Liver (tissue), 10 donors: Measurements from ENCODE around the gene CAPN15. TPM values are rescaled to one million over a fixed set of nuclear protein-coding genes. Genes with fewer than 3 reads are reported as not detected.
A peak's percentile ranks its signal among the peaks of the same experiment; 100 is the strongest.

Experiments used
- DNase-seq: peaks from one replicate; pipeline ENCODE4 v3.0.0-alpha.2; 2017; ENCODE audit warnings: low spot score
- H3K27ac ChIP-seq, 2 donors: one replicate each; pipeline ENCODE4 v1.7.0; 2013; ENCODE audit warnings: inconsistent platforms in 2 of 2, low read length in 2 of 2, control low read depth in 1 of 2, low read depth in 1 of 2, mild to moderate bottlenecking in 1 of 2
- H3K27me3 ChIP-seq, 4 donors: one replicate each; pipeline versions ENCODE4 v1.6.1 to v1.7.0; 2013; ENCODE audit warnings: low read length in 3 of 4, inconsistent platforms in 1 of 4, mild to moderate bottlenecking in 1 of 4, moderate library complexity in 1 of 4; ENCODE audit not compliant: control insufficient read depth in 4 of 4, insufficient read depth in 4 of 4
- H3K36me3 ChIP-seq, 4 donors: one replicate each; pipeline versions ENCODE4 v1.6.1 to v1.7.0; 2013; ENCODE audit warnings: low read length in 3 of 4, mild to moderate bottlenecking in 3 of 4, low read depth in 1 of 4, moderate library complexity in 1 of 4; ENCODE audit not compliant: control insufficient read depth in 4 of 4, insufficient read depth in 3 of 4
- H3K4me1 ChIP-seq, 4 donors: one replicate each; pipeline versions ENCODE4 v1.6.1 to v1.7.0; 2013; ENCODE audit warnings: low read length in 3 of 4, mild to moderate bottlenecking in 3 of 4, moderate library complexity in 1 of 4; ENCODE audit not compliant: control insufficient read depth in 4 of 4, insufficient read depth in 4 of 4
- H3K4me3 ChIP-seq, 3 donors: one replicate each; pipeline versions ENCODE4 v1.6.1 to v1.7.0; 2013; ENCODE audit warnings: low read length in 3 of 3, control low read depth in 1 of 3, low read depth in 1 of 3, mild to moderate bottlenecking in 1 of 3
- H3K9ac ChIP-seq, 2 donors: one replicate each; pipeline ENCODE4 v1.7.0; 2013; ENCODE audit warnings: low read length in 2 of 2, mild to moderate bottlenecking in 2 of 2, moderate library complexity in 2 of 2, control low read depth in 1 of 2, low read depth in 1 of 2
- H3K9me3 ChIP-seq, 4 donors: one replicate each; pipeline versions ENCODE4 v1.6.1 to v1.7.0; 2013; ENCODE audit warnings: low read length in 3 of 4; ENCODE audit not compliant: control insufficient read depth in 4 of 4
- EGR1 ChIP-seq, 2 donors: IDR thresholded peaks; 2 replicates each; pipeline ENCODE4 v1.6.1; 2016 to 2018; ENCODE audit warnings: antibody characterized with exemption in 2 of 2, low read depth in 2 of 2
- FOXA1 ChIP-seq: IDR thresholded peaks from 2 replicates; pipeline ENCODE4 v1.6.1; 2016; ENCODE audit warnings: antibody characterized with exemption
- FOXA2 ChIP-seq: IDR thresholded peaks from 2 replicates; pipeline ENCODE4 v1.6.1; 2016; ENCODE audit warnings: antibody characterized with exemption
- HNF4A ChIP-seq, 2 donors: conservative IDR thresholded peaks; 2 replicates each; pipeline ENCODE4 v1.6.1; 2016; ENCODE audit warnings: antibody characterized with exemption in 2 of 2, mild to moderate bottlenecking in 2 of 2
- HNF4G ChIP-seq: IDR thresholded peaks from 2 replicates; pipeline ENCODE4 v1.6.1; 2016; ENCODE audit warnings: antibody characterized with exemption
- MAX ChIP-seq: IDR thresholded peaks from 2 replicates; pipeline ENCODE4 v1.6.1; 2016; ENCODE audit warnings: antibody characterized with exemption
- NR2F2 ChIP-seq: IDR thresholded peaks from 2 replicates; pipeline ENCODE4 v1.6.1; 2016; ENCODE audit warnings: antibody characterized with exemption
- RAD21 ChIP-seq, 2 donors: IDR thresholded peaks; 2 replicates each; pipeline ENCODE4 v1.6.1; 2016; ENCODE audit warnings: antibody characterized with exemption in 2 of 2, mild to moderate bottlenecking in 2 of 2
- RXRA ChIP-seq, 2 donors: IDR thresholded peaks; 2 replicates each; pipeline ENCODE4 v1.6.1; 2017 to 2018; ENCODE audit warnings: antibody characterized with exemption in 2 of 2, mild to moderate bottlenecking in 1 of 2
- TAF1 ChIP-seq: conservative IDR thresholded peaks from 2 replicates; pipeline ENCODE4 v1.6.1; 2016; ENCODE audit warnings: antibody characterized with exemption, mild to moderate bottlenecking
- WGBS: extraction: QIAGEN DNeasy Blood & Tissue Kit; methylation state at CpG from one replicate; pipeline ENCODE4 v1.1.7; 2013; 5-methylcytosine and 5-hydroxymethylcytosine counted together
- polyA plus RNA-seq, 2 donors: library from polyadenylated mRNA; stranded (reverse) in 1 of 2; unstranded in 1 of 2; fragments of 200-250 nt in 1 of 2; fragments of >200 nt in 1 of 2; fragmentation: Nextera tagmentation in 1 of 2; extraction: Ambion mirVana in 1 of 2; gene quantifications; one replicate each; pipeline versions ENCODE4 v1.2.1 to v1.2.3, GENCODE V29; 2013 to 2015
- small RNA-seq: library from RNA; depleted of rRNA; stranded (forward); fragments of <200 nt; gene quantifications from one replicate; pipeline ENCODE3, GENCODE V24; 2014
- total RNA-seq, 2 donors: library from RNA; depleted of rRNA; stranded (reverse); fragments of >200 nt; gene quantifications; one replicate each; pipeline ENCODE4 v1.2.3, GENCODE V29; 2014
- TF ChIP-seq, protein P1 (sequence below): IDR thresholded peaks from 2 replicates; pipeline ENCODE4 v1.6.1; 2016; ENCODE audit warnings: antibody characterized with exemption
- TF ChIP-seq, protein P2 (sequence below): fragments of 150-350 bp; IDR thresholded peaks from 2 replicates; pipeline ENCODE4 v1.5.1; 2017; ENCODE audit warnings: improper control_type of control experiment, low read depth, low read length; ENCODE audit not compliant: missing input control
- donor health status: healthy.
- donor health status: healthy.
- donor health status: healthy.
- donor health status: healthy.
- donor health status: healthy.

Gene CAPN15
- total and polyA plus RNA-seq, 4 donors: 5.9 to 37.2 (median 21.6) TPM

DNA sequence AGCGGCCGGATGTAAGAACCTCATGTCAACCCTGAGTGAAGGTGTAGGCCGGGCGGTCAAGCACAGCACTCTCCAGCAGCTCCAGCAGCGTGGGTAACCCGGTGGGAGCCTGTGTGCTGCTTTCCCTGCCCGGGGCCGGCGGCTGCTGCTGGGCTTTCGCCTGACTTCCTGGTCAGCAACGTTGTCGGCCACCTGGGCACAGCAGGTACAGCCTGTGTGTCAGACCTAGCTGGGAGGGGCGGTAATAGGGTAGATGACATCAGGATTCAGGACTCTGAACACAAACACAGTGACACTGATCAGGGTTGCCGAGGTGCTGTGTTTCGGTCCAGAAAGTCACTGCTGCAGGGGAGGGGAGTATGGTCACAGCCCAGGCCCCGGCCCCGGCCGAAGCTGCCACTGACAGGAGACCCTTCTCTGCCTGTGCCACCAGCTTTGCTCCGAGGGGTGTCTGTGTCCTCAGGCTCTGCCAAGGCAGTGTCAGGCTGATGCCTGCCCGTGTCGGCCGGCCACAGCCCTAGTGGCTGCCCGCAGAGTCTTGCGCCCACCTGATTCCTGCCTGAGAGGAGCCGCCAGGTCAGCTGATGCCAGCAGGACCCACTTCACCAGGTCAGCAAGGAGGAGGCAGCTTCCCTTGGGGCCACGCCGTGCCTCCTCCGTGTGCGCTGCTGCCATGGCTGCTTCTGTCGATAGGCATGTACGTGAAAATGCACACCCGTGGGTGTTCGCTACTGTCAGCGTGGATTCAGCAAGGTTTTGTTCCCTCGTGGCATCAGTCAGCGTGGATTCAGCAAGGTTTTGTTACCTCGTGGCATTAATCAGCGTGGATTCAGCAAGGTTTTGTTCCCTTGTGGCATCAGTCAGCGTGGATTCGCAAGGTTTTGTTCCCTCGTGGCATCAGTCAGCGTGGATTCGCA, 71.6 kb downstream of the CAPN15 start:
- no peaks in the 10 kb centered on the region for H3K9me3 ChIP-seq
- H3K36me3 ChIP-seq: peaks cover 0 to 4% (median 2%) of the 10 kb centered on the region in 4 donors
- H3K9ac ChIP-seq: no peak overlapping the region
- no peaks in the 10 kb centered on the region for H3K27me3 ChIP-seq
- no peak overlapping the region for H3K4me3 ChIP-seq
- no peak for DNase-seq
- 80% methylated on average over 43 of the region's 43 CpGs for WGBS
- H3K27ac ChIP-seq: peak overlapping the region; percentile 68 to 81
- TF ChIP-seq FOXA1 (no peak), FOXA2 (no peak), RXRA (IDR thresholded peaks at IDR 0.05) (peak in 1 of 2 donors; percentile 44), NR2F2 (no peak), HNF4A (conservative IDR thresholded peaks at IDR 0.05) (peak in 1 of 2 donors; percentile 58), TAF1 (no peak), MAX (no peak)
- TF ChIP-seq, protein P1, sequence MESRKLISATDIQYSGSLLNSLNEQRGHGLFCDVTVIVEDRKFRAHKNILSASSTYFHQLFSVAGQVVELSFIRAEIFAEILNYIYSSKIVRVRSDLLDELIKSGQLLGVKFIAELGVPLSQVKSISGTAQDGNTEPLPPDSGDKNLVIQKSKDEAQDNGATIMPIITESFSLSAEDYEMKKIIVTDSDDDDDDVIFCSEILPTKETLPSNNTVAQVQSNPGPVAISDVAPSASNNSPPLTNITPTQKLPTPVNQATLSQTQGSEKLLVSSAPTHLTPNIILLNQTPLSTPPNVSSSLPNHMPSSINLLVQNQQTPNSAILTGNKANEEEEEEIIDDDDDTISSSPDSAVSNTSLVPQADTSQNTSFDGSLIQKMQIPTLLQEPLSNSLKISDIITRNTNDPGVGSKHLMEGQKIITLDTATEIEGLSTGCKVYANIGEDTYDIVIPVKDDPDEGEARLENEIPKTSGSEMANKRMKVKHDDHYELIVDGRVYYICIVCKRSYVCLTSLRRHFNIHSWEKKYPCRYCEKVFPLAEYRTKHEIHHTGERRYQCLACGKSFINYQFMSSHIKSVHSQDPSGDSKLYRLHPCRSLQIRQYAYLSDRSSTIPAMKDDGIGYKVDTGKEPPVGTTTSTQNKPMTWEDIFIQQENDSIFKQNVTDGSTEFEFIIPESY: no peak
- TF ChIP-seq, protein P2, sequence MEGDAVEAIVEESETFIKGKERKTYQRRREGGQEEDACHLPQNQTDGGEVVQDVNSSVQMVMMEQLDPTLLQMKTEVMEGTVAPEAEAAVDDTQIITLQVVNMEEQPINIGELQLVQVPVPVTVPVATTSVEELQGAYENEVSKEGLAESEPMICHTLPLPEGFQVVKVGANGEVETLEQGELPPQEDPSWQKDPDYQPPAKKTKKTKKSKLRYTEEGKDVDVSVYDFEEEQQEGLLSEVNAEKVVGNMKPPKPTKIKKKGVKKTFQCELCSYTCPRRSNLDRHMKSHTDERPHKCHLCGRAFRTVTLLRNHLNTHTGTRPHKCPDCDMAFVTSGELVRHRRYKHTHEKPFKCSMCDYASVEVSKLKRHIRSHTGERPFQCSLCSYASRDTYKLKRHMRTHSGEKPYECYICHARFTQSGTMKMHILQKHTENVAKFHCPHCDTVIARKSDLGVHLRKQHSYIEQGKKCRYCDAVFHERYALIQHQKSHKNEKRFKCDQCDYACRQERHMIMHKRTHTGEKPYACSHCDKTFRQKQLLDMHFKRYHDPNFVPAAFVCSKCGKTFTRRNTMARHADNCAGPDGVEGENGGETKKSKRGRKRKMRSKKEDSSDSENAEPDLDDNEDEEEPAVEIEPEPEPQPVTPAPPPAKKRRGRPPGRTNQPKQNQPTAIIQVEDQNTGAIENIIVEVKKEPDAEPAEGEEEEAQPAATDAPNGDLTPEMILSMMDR: no peak
- H3K4me1 ChIP-seq: peaks cover 13 to 50% (median 29%) of the 10 kb centered on the region in 4 donors

DNA sequence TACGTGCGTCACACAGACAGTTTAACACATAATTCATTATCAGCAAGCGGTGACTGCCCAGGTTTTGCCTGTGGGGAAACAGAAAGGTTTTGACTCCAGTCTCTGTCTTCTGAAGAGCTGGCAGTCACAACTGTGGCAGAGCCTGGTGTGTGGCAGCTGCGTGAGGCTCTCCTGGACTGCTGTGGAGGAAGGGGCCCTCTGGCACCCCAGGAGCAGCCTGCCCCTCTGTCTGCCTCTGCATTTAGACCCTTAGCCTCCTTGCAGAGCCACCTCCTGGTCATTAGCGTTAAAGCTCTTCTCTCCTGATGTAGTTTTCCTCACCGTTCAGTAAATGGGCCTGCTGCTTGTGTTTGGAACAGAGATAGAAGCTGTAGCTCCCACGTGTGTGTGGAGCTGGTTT, 73.3 kb downstream of the CAPN15 start:
- WGBS: 70% methylated on average over 7 of the region's 7 CpGs
- peaks cover 9 to 34% (median 18%) of the 10 kb centered on the region in 4 donors for H3K4me1 ChIP-seq
- H3K4me3 ChIP-seq: no peak overlapping the region
- H3K9me3 ChIP-seq: no peaks in the 10 kb centered on the region
- peak in 1 of 2 donors; percentile 35 for TF ChIP-seq RAD21 (IDR thresholded peaks at IDR 0.05)
- TF ChIP-seq NR2F2: no peak
- TF ChIP-seq RXRA (IDR thresholded peaks at IDR 0.05): no peak
- TF ChIP-seq EGR1 (IDR thresholded peaks at IDR 0.05; ENCODE audit: low read depth in 2 of 2): no peak
- no peak for TF ChIP-seq FOXA1
- H3K27me3 ChIP-seq: no peaks in the 10 kb centered on the region
- H3K27ac ChIP-seq: no peak overlapping the region
- no peak overlapping the region for H3K9ac ChIP-seq
- H3K36me3 ChIP-seq: peaks cover 0 to 4% (median 2%) of the 10 kb centered on the region in 4 donors
- DNase-seq: no peak

GRCh38 chr16:603933-604332, 76.4 kb downstream of the CAPN15 start:
- peaks cover 0 to 4% (median 2%) of the 10 kb centered on the region in 4 donors for H3K36me3 ChIP-seq
- no peaks in the 10 kb centered on the region for H3K27me3 ChIP-seq
- no peaks in the 10 kb centered on the region for H3K9me3 ChIP-seq
- H3K9ac ChIP-seq: no peak overlapping the region
- peaks cover 0 to 18% (median 2%) of the 10 kb centered on the region in 4 donors for H3K4me1 ChIP-seq
- WGBS: 80% methylated on average over 5 of the region's 5 CpGs
- no peak overlapping the region for H3K27ac ChIP-seq
- H3K4me3 ChIP-seq: no peak overlapping the region
- DNase-seq: no peak
- no peak for TF ChIP-seq FOXA1
- no peak for TF ChIP-seq FOXA2
- no peak for TF ChIP-seq EGR1 (IDR thresholded peaks at IDR 0.05; ENCODE audit: low read depth in 2 of 2)
- TF ChIP-seq MAX: no peak
- TF ChIP-seq RXRA (IDR thresholded peaks at IDR 0.05): no peak
- TF ChIP-seq HNF4G: no peak

Small RNA genes lying within 50 kb of the gene (small RNA-seq; reads per million reads assigned to genes)
- gene MIR3176 (1.2 reads per million, percentile 80 among the genes with 10 or more reads in this experiment), gene MIR5587 (not detected), gene Z98883.1 (not detected)

Other genes with a start within 250 kb of the CAPN15 start
- under 1 TPM in 1 of 2 donors, not detected in 1; 0.08 TPM for gene ARHGDIG, start 247.1 kb upstream of the CAPN15 start, total RNA-seq
- not detected for gene ARHGDIG, start 247.1 kb upstream of the CAPN15 start, polyA plus RNA-seq
- gene PDIA2, start 244.5 kb upstream of the CAPN15 start, total RNA-seq: under 1 TPM in 1 of 2 donors, not detected in 1; 0.09 TPM
- under 1 TPM in 1 of 2 donors, not detected in 1; 0.03 TPM for gene PDIA2, start 244.5 kb upstream of the CAPN15 start, polyA plus RNA-seq
- gene AXIN1, start 175.0 kb upstream of the CAPN15 start, total RNA-seq: 10 to 100 TPM in 1 of 2 donors, 1 to 10 TPM in 1; 9.4 to 10.3 TPM
- gene AXIN1, start 175.0 kb upstream of the CAPN15 start, polyA plus RNA-seq: 1 to 10 TPM; 2.0 to 6.5 TPM
- 10 to 100 TPM; 28.3 to 41.5 TPM for gene MRPL28, start 157.2 kb upstream of the CAPN15 start, total RNA-seq
- gene MRPL28, start 157.2 kb upstream of the CAPN15 start, polyA plus RNA-seq: 10 to 100 TPM; 58.6 to 63.4 TPM
- gene PGAP6, start 145.7 kb upstream of the CAPN15 start, total RNA-seq: 10 to 100 TPM; 34.4 to 41.7 TPM
- 10 to 100 TPM; 18.9 to 50.5 TPM for gene PGAP6, start 145.7 kb upstream of the CAPN15 start, polyA plus RNA-seq
- gene NME4, start 130.5 kb upstream of the CAPN15 start, total RNA-seq: 10 to 100 TPM; 39.2 to 91.4 TPM
- gene NME4, start 130.5 kb upstream of the CAPN15 start, polyA plus RNA-seq: 100 to 1,000 TPM in 1 of 2 donors, 10 to 100 TPM in 1; 76.4 to 118 TPM
- gene DECR2, start 125.8 kb upstream of the CAPN15 start, total RNA-seq: 100 to 1,000 TPM in 1 of 2 donors, 10 to 100 TPM in 1; 42.2 to 119 TPM
- gene DECR2, start 125.8 kb upstream of the CAPN15 start, polyA plus RNA-seq: 100 to 1,000 TPM; 133 to 210 TPM
- 10 to 100 TPM in 1 of 2 donors, 1 to 10 TPM in 1; 8.8 to 29.4 TPM for gene RAB11FIP3, start 102.1 kb upstream of the CAPN15 start, total RNA-seq
- 10 to 100 TPM in 1 of 2 donors, 1 to 10 TPM in 1; 3.5 to 22.6 TPM for gene RAB11FIP3, start 102.1 kb upstream of the CAPN15 start, polyA plus RNA-seq
- not detected for gene PRR35, start 32.7 kb downstream of the CAPN15 start, total RNA-seq
- gene PRR35, start 32.7 kb downstream of the CAPN15 start, polyA plus RNA-seq: not detected
- gene NHLRC4, start 39.3 kb downstream of the CAPN15 start, total RNA-seq: 1 to 10 TPM in 1 of 2 donors, under 1 TPM in 1; 0.25 to 7.0 TPM
- gene NHLRC4, start 39.3 kb downstream of the CAPN15 start, polyA plus RNA-seq: under 1 TPM in 1 of 2 donors, not detected in 1; 0.17 TPM
- 100 to 1,000 TPM in 1 of 2 donors, 10 to 100 TPM in 1; 16.8 to 144 TPM for gene PIGQ, start 42.3 kb downstream of the CAPN15 start, total RNA-seq
- 10 to 100 TPM; 18.9 to 22.4 TPM for gene PIGQ, start 42.3 kb downstream of the CAPN15 start, polyA plus RNA-seq
- 10 to 100 TPM in 1 of 2 donors, 1 to 10 TPM in 1; 7.7 to 11.0 TPM for gene RAB40C, start 62.4 kb downstream of the CAPN15 start, total RNA-seq
- 10 to 100 TPM in 1 of 2 donors, 1 to 10 TPM in 1; 6.1 to 10.7 TPM for gene RAB40C, start 62.4 kb downstream of the CAPN15 start, polyA plus RNA-seq
- gene WFIKKN1, start 103.3 kb downstream of the CAPN15 start, total RNA-seq: 1 to 10 TPM in 1 of 2 donors, under 1 TPM in 1; 0.67 to 1.2 TPM
- gene WFIKKN1, start 103.3 kb downstream of the CAPN15 start, polyA plus RNA-seq: under 1 TPM; 0.19 to 0.24 TPM
- gene METTL26, start 108.6 kb downstream of the CAPN15 start, total RNA-seq: 10 to 100 TPM; 26.3 to 28.1 TPM
- gene METTL26, start 108.6 kb downstream of the CAPN15 start, polyA plus RNA-seq: 10 to 100 TPM; 54.6 to 69.1 TPM
- 10 to 100 TPM; 16.3 to 45.5 TPM for gene MCRIP2, start 114.1 kb downstream of the CAPN15 start, total RNA-seq
- gene MCRIP2, start 114.1 kb downstream of the CAPN15 start, polyA plus RNA-seq: 10 to 100 TPM; 77.4 to 97.3 TPM
- 10 to 100 TPM in 1 of 2 donors, 1 to 10 TPM in 1; 10.0 to 13.4 TPM for gene WDR90, start 121.7 kb downstream of the CAPN15 start, total RNA-seq
- 1 to 10 TPM; 4.7 to 5.9 TPM for gene WDR90, start 121.7 kb downstream of the CAPN15 start, polyA plus RNA-seq
- 10 to 100 TPM; 20.8 to 31.0 TPM for gene RHOT2, start 140.4 kb downstream of the CAPN15 start, total RNA-seq
- 10 to 100 TPM; 37.5 to 37.9 TPM for gene RHOT2, start 140.4 kb downstream of the CAPN15 start, polyA plus RNA-seq
- under 1 TPM; 0.67 to 0.84 TPM for gene RHBDL1, start 148.0 kb downstream of the CAPN15 start, total RNA-seq
- under 1 TPM; 0.35 to 0.74 TPM for gene RHBDL1, start 148.0 kb downstream of the CAPN15 start, polyA plus RNA-seq
- 10 to 100 TPM; 32.4 to 38.2 TPM for gene STUB1, start 152.7 kb downstream of the CAPN15 start, total RNA-seq
- 10 to 100 TPM; 62.2 to 74.4 TPM for gene STUB1, start 152.7 kb downstream of the CAPN15 start, polyA plus RNA-seq
- gene JMJD8, start 156.6 kb downstream of the CAPN15 start, total RNA-seq: 10 to 100 TPM; 21.2 to 35.8 TPM
- gene JMJD8, start 156.6 kb downstream of the CAPN15 start, polyA plus RNA-seq: 10 to 100 TPM; 30.9 to 52.6 TPM
- gene WDR24, start 162.7 kb downstream of the CAPN15 start, total RNA-seq: 1 to 10 TPM; 4.4 to 6.7 TPM
- gene WDR24, start 162.7 kb downstream of the CAPN15 start, polyA plus RNA-seq: 1 to 10 TPM; 4.2 to 8.0 TPM
- under 1 TPM in 1 of 2 donors, not detected in 1; under 0.01 TPM for gene FBXL16, start 178.1 kb downstream of the CAPN15 start, total RNA-seq
- under 1 TPM in 1 of 2 donors, not detected in 1; 0.14 TPM for gene FBXL16, start 178.1 kb downstream of the CAPN15 start, polyA plus RNA-seq
- gene METRN, start 187.4 kb downstream of the CAPN15 start, total RNA-seq: 1 to 10 TPM; 5.9 to 8.3 TPM
- gene METRN, start 187.4 kb downstream of the CAPN15 start, polyA plus RNA-seq: 10 to 100 TPM in 1 of 2 donors, 1 to 10 TPM in 1; 4.6 to 22.9 TPM
- 10 to 100 TPM; 14.0 to 17.6 TPM for gene ANTKMT, start 193.4 kb downstream of the CAPN15 start, total RNA-seq
- 10 to 100 TPM; 21.8 to 29.7 TPM for gene ANTKMT, start 193.4 kb downstream of the CAPN15 start, polyA plus RNA-seq
- gene CCDC78, start 198.7 kb downstream of the CAPN15 start, total RNA-seq: under 1 TPM; 0.08 to 0.28 TPM
- gene CCDC78, start 198.7 kb downstream of the CAPN15 start, polyA plus RNA-seq: under 1 TPM in 1 of 2 donors, not detected in 1; 0.05 TPM
- 1 to 10 TPM in 1 of 2 donors, under 1 TPM in 1; 0.67 to 1.1 TPM for gene HAGHL, start 199.4 kb downstream of the CAPN15 start, total RNA-seq
- under 1 TPM; 0.25 to 0.32 TPM for gene HAGHL, start 199.4 kb downstream of the CAPN15 start, polyA plus RNA-seq
- 10 to 100 TPM; 16.9 to 24.3 TPM for gene CIAO3, start 213.3 kb downstream of the CAPN15 start, total RNA-seq
- 10 to 100 TPM; 13.2 to 16.0 TPM for gene CIAO3, start 213.3 kb downstream of the CAPN15 start, polyA plus RNA-seq
- under 1 TPM; 0.08 to 0.65 TPM for gene MSLN, start 233.0 kb downstream of the CAPN15 start, total RNA-seq
- gene MSLN, start 233.0 kb downstream of the CAPN15 start, polyA plus RNA-seq: under 1 TPM in 1 of 2 donors, not detected in 1; 0.03 TPM